Lower lobe of right lung (tissue), 2 donors: Measurements from ENCODE around the gene CNTD1. TPM values are rescaled to one million over a fixed set of nuclear protein-coding genes. Genes with fewer than 3 reads are reported as not detected.

Experiments
- ATAC-seq, 2 donors: fragments of 200-7000 bp; cut with Tn5 transposase; one replicate each; pipeline ENCODE4 v1.9.1; 2020 to 2022; ENCODE audit warnings: mild to moderate bottlenecking in 2 of 2, moderate library complexity in 2 of 2
- DNase-seq: peaks from one replicate; pipeline ENCODE4 v3.0.0-alpha.2; 2020
- H3K27ac ChIP-seq: fragments of 200-600 bp; one replicate; pipeline ENCODE4 v1.8.0; 2022
- H3K27me3 ChIP-seq: fragments of 200-600 bp; one replicate; pipeline ENCODE4 v1.8.0; 2022; ENCODE audit warnings: low read depth
- H3K36me3 ChIP-seq: fragments of 200-600 bp; one replicate; pipeline ENCODE4 v1.8.0; 2022; ENCODE audit warnings: mild to moderate bottlenecking
- H3K4me1 ChIP-seq: fragments of 200-600 bp; one replicate; pipeline ENCODE4 v1.8.0; 2022
- H3K4me3 ChIP-seq: fragments of 200-600 bp; one replicate; pipeline ENCODE4 v1.8.0; 2022; ENCODE audit warnings: mild to moderate bottlenecking
- H3K9me3 ChIP-seq: fragments of 200-600 bp; one replicate; pipeline ENCODE4 v1.8.0; 2022
- CTCF ChIP-seq: fragments of 200-600 bp; IDR thresholded peaks from one replicate; pipeline ENCODE4 v1.8.0; 2022; ENCODE audit warnings: antibody characterized with exemption, mild to moderate bottlenecking
- intact Hi-C: fragments of 100-400 bp; cut with DNase I; formaldehyde crosslinking; loops from one replicate; pipeline ENCODE4 v1.11.0; 2022
- total RNA-seq: library from RNA; stranded (reverse); fragmentation: NEBNext Ultra II Directional; extraction: Animal tissue kit (Norgen Biotek cat#: 25700); gene quantifications from one replicate; pipeline ENCODE4 v1.2.1, GENCODE V29; 2021
- donor health status: DM: no; HTN: yes; CAD: no; lungs with severe emphysema.

Gene CNTD1
- total RNA-seq, 1 donor from 2014 or later = 1.6 TPM

DNA sequence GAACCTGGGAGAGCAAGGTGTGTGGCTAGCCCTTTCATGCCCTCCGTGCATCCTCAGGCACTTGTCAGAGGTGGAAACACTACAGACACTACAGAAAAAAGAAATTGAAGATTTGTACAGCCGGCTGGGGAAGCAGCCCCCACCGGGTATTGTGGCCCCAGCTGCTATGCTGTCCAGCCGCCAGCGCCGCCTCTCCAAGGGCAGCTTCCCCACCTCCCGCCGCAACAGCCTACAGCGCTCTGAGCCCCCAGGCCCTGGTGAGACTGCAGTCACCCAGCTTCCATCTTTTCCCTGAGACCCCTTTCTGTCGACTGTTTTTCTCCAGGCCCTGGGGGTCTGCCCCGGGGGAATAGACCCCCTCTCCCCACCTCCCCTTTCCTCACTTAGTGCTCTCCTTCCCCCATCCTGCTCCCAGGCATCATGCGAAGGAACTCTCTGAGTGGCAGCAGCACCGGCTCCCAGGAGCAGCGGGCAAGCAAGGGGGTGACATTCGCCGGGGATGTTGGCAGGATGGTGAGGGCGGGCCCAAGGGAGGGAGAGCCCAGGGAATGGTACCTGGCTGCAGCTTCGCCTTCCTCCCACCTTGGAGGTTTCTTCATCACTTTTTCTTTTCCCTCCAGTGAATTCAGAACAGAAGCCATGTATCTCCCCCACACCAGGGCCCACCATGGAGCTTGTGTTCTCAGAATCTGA is 2.4 kb upstream of the CNTD1 start:
- Histone ChIP-seq H3K9me3 (no peaks in the 10 kb centered on the region), H3K36me3 (peaks cover 6% of the 10 kb centered on the region), H3K27ac (no peak overlapping the region), H3K27me3 (no peaks in the 10 kb centered on the region), H3K4me3 (no peak overlapping the region), H3K4me1 (peaks cover 20% of the 10 kb centered on the region)
- intact Hi-C loops = no loop called here
- ATAC-seq = no peak
- no peak for DNase-seq
- no peak for TF ChIP-seq CTCF

DNA sequence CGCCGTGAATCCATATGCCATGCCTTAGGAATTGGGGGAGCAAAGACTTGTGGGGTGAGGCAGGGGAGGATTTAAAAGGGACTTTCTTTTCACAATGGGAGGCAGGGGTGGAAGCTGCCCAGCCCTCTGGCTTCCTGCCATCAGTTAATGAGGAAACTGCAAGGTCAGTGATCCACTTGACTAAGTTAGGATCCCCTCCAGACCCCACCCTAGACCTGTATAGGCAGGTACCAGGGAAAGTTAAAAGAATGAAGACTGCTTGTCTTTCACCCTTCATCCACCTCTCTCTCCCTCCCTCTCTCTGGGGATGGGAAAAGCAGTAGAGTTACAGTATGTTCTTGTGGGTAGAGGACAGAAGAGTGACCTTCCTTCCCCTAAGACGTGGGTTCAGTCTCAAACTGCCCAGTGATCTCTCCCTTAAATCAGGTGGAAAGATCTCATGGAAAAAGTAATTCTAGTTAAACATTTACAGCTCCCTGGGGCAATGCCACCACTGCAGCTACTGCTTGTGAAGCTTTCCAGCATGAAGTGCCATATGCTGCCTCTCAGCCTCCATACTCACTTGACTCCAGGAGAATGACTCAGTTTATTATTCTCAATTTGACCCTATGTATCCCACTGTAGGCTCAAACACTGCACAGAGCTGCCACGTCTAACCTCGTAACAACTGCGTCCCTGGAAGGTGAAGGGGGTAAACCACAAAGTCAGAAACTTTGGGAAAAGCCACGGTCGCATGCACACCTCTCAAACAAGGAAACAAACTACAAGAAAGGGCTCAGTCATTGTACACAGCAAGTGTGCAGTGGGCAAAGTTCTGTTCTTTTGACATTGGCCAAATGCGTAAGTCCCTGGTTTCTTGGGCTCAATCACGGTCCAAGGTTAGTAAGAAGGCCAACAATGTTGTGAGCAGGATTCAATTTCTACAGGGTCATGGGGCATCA is 1.3 kb upstream of the CNTD1 start:
- no peak for TF ChIP-seq CTCF
- Histone ChIP-seq H3K9me3 (no peaks in the 10 kb centered on the region), H3K4me3 (peak overlapping the region; percentile 98), H3K27ac (peak overlapping the region; percentile 83), H3K27me3 (no peaks in the 10 kb centered on the region), H3K36me3 (peaks cover 6% of the 10 kb centered on the region), H3K4me1 (peaks cover 20% of the 10 kb centered on the region)
- ATAC-seq = peak; percentile 11 to 40
- intact Hi-C loops = no loop called here
- no peak for DNase-seq

GRCh38 chr17:42798011-42798382 is 664 bp upstream of the CNTD1 start:
- no peak for ATAC-seq
- no peaks in the 10 kb centered on the region for H3K9me3 ChIP-seq
- H3K4me3 ChIP-seq = peak overlapping the region; percentile 98
- DNase-seq = no peak
- peak overlapping the region; percentile 83 for H3K27ac ChIP-seq
- H3K4me1 ChIP-seq = peaks cover 20% of the 10 kb centered on the region
- no peak for TF ChIP-seq CTCF
- peaks cover 6% of the 10 kb centered on the region for H3K36me3 ChIP-seq
- intact Hi-C loops = no loop called here
- H3K27me3 ChIP-seq = no peaks in the 10 kb centered on the region

- ATAC-seq (no peak), DNase-seq (no peak)
- Histone ChIP-seq H3K27me3 (no peaks in the 10 kb centered on the region), H3K4me1 (peaks cover 5% of the 10 kb centered on the region), H3K36me3 (no peaks in the 10 kb centered on the region), H3K4me3 (no peak overlapping the region), H3K27ac (no peak overlapping the region), H3K9me3 (no peaks in the 10 kb centered on the region)
- intact Hi-C loops = no loop called here
- no peak for TF ChIP-seq CTCF
Observed at GRCh38 chr17:42803074-42803883, 4.6 kb downstream of the CNTD1 start.

DNA sequence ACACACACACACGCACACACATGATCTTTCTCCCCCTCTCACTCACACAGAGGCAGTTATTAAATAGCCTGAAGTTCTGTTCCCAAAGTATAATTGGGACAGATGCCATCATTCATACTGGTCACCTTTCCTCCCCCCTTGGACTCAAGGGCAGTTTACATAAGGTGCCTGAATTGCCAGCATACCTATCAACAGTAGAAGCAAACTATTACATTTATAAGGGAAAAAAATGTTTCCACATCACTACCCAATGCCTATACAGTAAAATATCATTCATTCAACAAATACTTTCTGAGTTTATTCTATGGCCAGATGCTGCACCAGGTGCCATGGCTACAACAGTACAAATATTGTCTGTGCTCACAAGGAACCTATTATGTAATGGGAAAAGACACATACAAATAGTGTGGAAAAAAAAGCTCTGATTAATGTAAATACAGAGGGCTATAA is 6.3 kb downstream of the CNTD1 start:
- ATAC-seq (peak; percentile 84 to 89), DNase-seq (no peak)
- Histone ChIP-seq H3K27ac (no peak overlapping the region), H3K36me3 (peaks cover 12% of the 10 kb centered on the region), H3K9me3 (no peaks in the 10 kb centered on the region), H3K27me3 (no peaks in the 10 kb centered on the region), H3K4me3 (no peak overlapping the region), H3K4me1 (no peaks in the 10 kb centered on the region)
- TF ChIP-seq CTCF = no peak
- intact Hi-C loops = no loop called here
